Kidney (tissue), 14 donors: ENCODE measurements around the gene SLC25A47. TPM values are rescaled to one million over a fixed set of nuclear protein-coding genes. Genes with fewer than 3 reads are reported as not detected.
"Not testable (repeated sequence)": the region's sequence is repeated elsewhere in the genome, so short reads cannot be mapped to it uniquely, and the experiment has no call there.

Experiments used
- DNase-seq, 5 donors: peaks; one replicate each; pipeline ENCODE4 v3.0.0-alpha.2; 2013 to 2020
- FAIRE-seq: peaks from 2 replicates; lab custom pipeline; 2012; peaks lifted over from hg19 to GRCh38; lab: Jason Lieb, UNC
- H3K27ac ChIP-seq, 2 donors: one replicate each; pipeline ENCODE4 v1.7.0; 2013; ENCODE audit warnings: low read depth in 2 of 2, low read length in 2 of 2, inconsistent platforms in 1 of 2
- H3K27me3 ChIP-seq: one replicate; pipeline ENCODE4 v1.7.1; 2013; ENCODE audit warnings: low read length, inconsistent platforms; ENCODE audit not compliant: control insufficient read depth, insufficient read depth
- H3K36me3 ChIP-seq, 3 donors: one replicate each; pipeline versions ENCODE4 v1.7.0 to v1.7.1; 2013; ENCODE audit warnings: low read length in 3 of 3, control low read depth in 1 of 3, inconsistent platforms in 1 of 3; ENCODE audit not compliant: insufficient read depth in 3 of 3, control insufficient read depth in 2 of 3
- H3K4me1 ChIP-seq, 3 donors: one replicate each; pipeline versions ENCODE4 v1.7.0 to v1.7.1; 2013; ENCODE audit warnings: low read length in 3 of 3, inconsistent platforms in 1 of 3, low read depth in 1 of 3; ENCODE audit not compliant: control insufficient read depth in 2 of 3, insufficient read depth in 2 of 3
- H3K4me3 ChIP-seq, 3 donors: one replicate each; pipeline versions ENCODE4 v1.7.0 to v1.8.1; 2013; ENCODE audit warnings: low read length in 3 of 3, control low read depth in 1 of 3, inconsistent platforms in 1 of 3
- H3K9ac ChIP-seq, 3 donors: one replicate each; pipeline versions ENCODE4 v1.7.0 to v1.7.1; 2013; ENCODE audit warnings: low read length in 3 of 3, control low read depth in 1 of 3, inconsistent platforms in 1 of 3
- H3K9me3 ChIP-seq, 3 donors: one replicate each; pipeline versions ENCODE4 v1.7.0 to v1.7.1; 2013; ENCODE audit warnings: low read length in 3 of 3, control low read depth in 1 of 3, inconsistent platforms in 1 of 3; ENCODE audit not compliant: control insufficient read depth in 2 of 3, insufficient read depth in 1 of 3
- CTCF ChIP-seq: IDR thresholded peaks from 3 replicates; pipeline ENCODE4 v1.5.1; 2012; ENCODE audit warnings: mild to moderate bottlenecking, moderate library complexity, borderline replicate concordance; ENCODE audit not compliant: insufficient read depth; ENCODE audit errors: extremely low read depth
- intact Hi-C: fragments of 100-400 bp; cut with DNase I; formaldehyde crosslinking; loops from one replicate; pipeline ENCODE4 v1.11.1; 2022
- polyA plus RNA-seq: library from polyadenylated mRNA; stranded (reverse); fragments of 350-450 nt; fragmentation: Illumina TruSeq; extraction: RNeasy Lipid Tissue Mini Kit (QIAGEN cat#74804); gene quantifications from one replicate; pipeline ENCODE4 v1.2.3, GENCODE V29; 2014; ENCODE audit warnings: low read depth, low replicate concordance; ENCODE audit not compliant: insufficient read depth
- total RNA-seq: library from RNA; stranded (reverse); fragmentation: NEBNext Ultra II Directional; extraction: Animal tissue kit (Norgen Biotek cat#: 25700); gene quantifications from one replicate; pipeline ENCODE4 v1.2.1, GENCODE V29; 2021
- donor health status: control.
- donor health status: control.
- donor health status: control.
- donor health status: control.
- donor health status: control.
- donor health status: DM: yes; HTN: yes; CAD: no.
- donor health status: Normal renal cell carcinoma (clear cell type).

The SLC25A47 gene
- total and polyA plus RNA-seq, 2 donors from 2014 or later: 1.0 TPM; not detected in 1

DNA sequence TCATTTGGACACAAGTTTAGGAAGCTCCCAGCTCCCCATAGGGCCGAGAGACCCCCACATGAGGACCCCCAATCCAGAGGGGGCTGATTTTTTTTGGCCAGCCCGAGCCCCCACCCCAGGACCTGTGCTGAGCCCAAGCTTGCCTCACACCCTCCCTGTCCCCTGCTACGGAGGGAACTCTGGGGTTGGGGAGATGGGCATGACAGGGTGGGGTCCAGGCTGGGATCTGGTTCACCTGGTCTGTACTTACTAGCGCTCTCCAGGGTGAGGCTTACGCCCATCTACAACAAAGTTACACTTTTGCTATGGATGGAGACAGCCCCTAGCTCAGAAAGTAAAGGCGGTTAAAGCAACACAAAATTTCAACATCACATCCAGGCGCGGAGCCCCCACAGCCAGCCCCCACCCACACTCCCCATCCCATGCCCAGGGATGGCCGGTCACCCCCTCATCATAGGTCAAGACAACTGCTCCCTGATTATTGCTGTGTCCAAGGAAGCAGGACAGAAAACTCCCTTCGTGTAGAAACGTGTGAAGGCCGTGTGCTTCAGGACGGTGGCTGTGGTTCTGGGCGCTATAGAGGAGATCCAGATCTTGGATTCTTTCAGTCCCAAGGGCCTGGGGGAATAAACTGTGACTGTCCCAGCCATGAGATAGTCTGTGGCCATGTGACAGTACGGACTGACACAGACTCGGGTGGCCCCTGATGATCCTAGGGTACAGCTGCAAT, 27.6 kb upstream of the SLC25A47 start:
- Histone ChIP-seq H3K4me3 (no peak overlapping the region), H3K27me3 (no peaks in the 10 kb centered on the region), H3K9me3 (no peaks in the 10 kb centered on the region), H3K9ac (no peak overlapping the region), H3K27ac (peak overlapping the region in 1 of 2 donors; percentile 16), H3K36me3 (peaks cover 0 to 9% (median 0%) of the 10 kb centered on the region in 3 donors), H3K4me1 (peaks cover 0 to 31% (median 14%) of the 10 kb centered on the region in 3 donors)
- intact Hi-C loops: no loop called here
- TF ChIP-seq CTCF: no peak
- no peak for FAIRE-seq
- peak in 1 of 5 donors; percentile 29 for DNase-seq

GRCh38 chr14:100296106-100296651, 27.0 kb upstream of the SLC25A47 start:
- no peaks in the 10 kb centered on the region for H3K9me3 ChIP-seq
- H3K4me1 ChIP-seq: peaks cover 0 to 28% (median 14%) of the 10 kb centered on the region in 3 donors
- intact Hi-C loops: no loop called here
- FAIRE-seq (no peak), DNase-seq (peak in 1 of 5 donors; percentile 28)
- no peak overlapping the region for H3K4me3 ChIP-seq
- peak overlapping the region in 1 of 2 donors; percentile 16 for H3K27ac ChIP-seq
- no peak overlapping the region for H3K9ac ChIP-seq
- no peak for TF ChIP-seq CTCF
- peaks cover 0 to 6% (median 0%) of the 10 kb centered on the region in 3 donors for H3K36me3 ChIP-seq
- no peaks in the 10 kb centered on the region for H3K27me3 ChIP-seq

DNA sequence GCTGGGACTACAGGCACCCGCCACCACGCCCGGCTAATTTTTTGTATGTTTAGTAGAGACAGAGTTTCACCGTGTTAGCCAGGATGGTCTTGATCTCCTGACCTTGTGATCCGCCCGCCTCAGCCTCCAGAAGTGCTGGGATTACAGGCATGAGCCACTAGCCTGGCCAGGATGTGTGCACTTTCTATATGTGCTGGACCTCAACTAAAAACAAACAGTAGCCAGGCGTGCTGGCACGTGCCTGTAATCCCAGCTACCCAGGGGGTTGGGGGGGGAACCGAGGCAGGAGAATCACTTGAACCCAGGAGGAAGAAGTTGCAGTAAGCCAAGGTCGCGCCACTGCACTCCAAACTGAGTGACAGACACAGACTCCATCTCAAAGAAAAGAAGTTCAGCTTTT, 26.4 kb upstream of the SLC25A47 start:
- DNase-seq: peak in 1 of 5 donors; percentile 61
- Histone ChIP-seq H3K27ac (peak overlapping the region; percentile 61 to 67), H3K9ac (peak overlapping the region in 1 of 3 donors; percentile 35), H3K4me1 (peaks cover 0 to 28% (median 14%) of the 10 kb centered on the region in 3 donors)
- H3K9me3 ChIP-seq, H3K27me3 ChIP-seq, FAIRE-seq, H3K4me3 ChIP-seq, intact Hi-C loops, H3K36me3 ChIP-seq: not testable (repeated sequence)
